ENCODE results near the gene DTNBP1.

DTNBP1 gene

GRCh38 chr6:15536198-15536955, 126.5 kb downstream of the DTNBP1 start:
- H3K36me3 ChIP-seq (ENCODE audit: insufficient read depth, low read length): peaks cover under 1% of the 10 kb centered on the region
- H3K4me1 ChIP-seq (ENCODE audit: insufficient read depth, low read length): peaks cover 8% of the 10 kb centered on the region
- no peak overlapping the region for H3K4me3 ChIP-seq (ENCODE audit: low read depth in 1 of 2, low read length in 2 of 2)
- H3K27ac ChIP-seq (ENCODE audit: low read depth, low read length): no peak overlapping the region
- no peaks in the 10 kb centered on the region for H3K27me3 ChIP-seq (ENCODE audit: control insufficient read depth in 1 of 2, insufficient read depth in 2 of 2, low read length in 2 of 2)
- no peak overlapping the region for H3K9ac ChIP-seq (ENCODE audit: low read length)
- no peaks in the 10 kb centered on the region for H3K9me3 ChIP-seq (ENCODE audit: low read length)

GRCh38 chr6:15535495-15536197, 127.2 kb downstream of the DTNBP1 start:
- Histone ChIP-seq H3K9me3 (ENCODE audit: low read length) (no peaks in the 10 kb centered on the region), H3K27ac (ENCODE audit: low read depth, low read length) (no peak overlapping the region), H3K27me3 (ENCODE audit: control insufficient read depth in 1 of 2, insufficient read depth in 2 of 2, low read length in 2 of 2) (no peaks in the 10 kb centered on the region), H3K36me3 (ENCODE audit: insufficient read depth, low read length) (peaks cover 8% of the 10 kb centered on the region), H3K9ac (ENCODE audit: low read length) (no peak overlapping the region), H3K4me1 (ENCODE audit: insufficient read depth, low read length) (peaks cover 8% of the 10 kb centered on the region), H3K4me3 (ENCODE audit: low read depth in 1 of 2, low read length in 2 of 2) (no peak overlapping the region)

GRCh38 chr6:15534974-15535373, 127.9 kb downstream of the DTNBP1 start:
- Histone ChIP-seq H3K27me3 (ENCODE audit: control insufficient read depth in 1 of 2, insufficient read depth in 2 of 2, low read length in 2 of 2) (no peaks in the 10 kb centered on the region), H3K9me3 (ENCODE audit: low read length) (no peaks in the 10 kb centered on the region), H3K4me3 (ENCODE audit: low read depth in 1 of 2, low read length in 2 of 2) (no peak overlapping the region), H3K36me3 (ENCODE audit: insufficient read depth, low read length) (peaks cover 12% of the 10 kb centered on the region), H3K4me1 (ENCODE audit: insufficient read depth, low read length) (peaks cover 8% of the 10 kb centered on the region), H3K9ac (ENCODE audit: low read length) (no peak overlapping the region), H3K27ac (ENCODE audit: low read depth, low read length) (no peak overlapping the region)

- Histone ChIP-seq H3K9me3 (ENCODE audit: low read length) (no peaks in the 10 kb centered on the region), H3K27ac (ENCODE audit: low read depth, low read length) (no peak overlapping the region), H3K4me1 (ENCODE audit: insufficient read depth, low read length) (peaks cover 8% of the 10 kb centered on the region), H3K27me3 (ENCODE audit: control insufficient read depth in 1 of 2, insufficient read depth in 2 of 2, low read length in 2 of 2) (no peaks in the 10 kb centered on the region), H3K9ac (ENCODE audit: low read length) (no peak overlapping the region), H3K36me3 (ENCODE audit: insufficient read depth, low read length) (peaks cover 12% of the 10 kb centered on the region), H3K4me3 (ENCODE audit: low read depth in 1 of 2, low read length in 2 of 2) (no peak overlapping the region)
Observed at GRCh38 chr6:15533379-15534026, 129.3 kb downstream of the DTNBP1 start.

GRCh38 chr6:15531973-15532372, 130.9 kb downstream of the DTNBP1 start:
- Histone ChIP-seq H3K36me3 (ENCODE audit: insufficient read depth, low read length) (peaks cover 12% of the 10 kb centered on the region), H3K9me3 (ENCODE audit: low read length) (no peaks in the 10 kb centered on the region), H3K9ac (ENCODE audit: low read length) (no peak overlapping the region)

GRCh38 chr6:15530411-15530810, 132.4 kb downstream of the DTNBP1 start:
- Histone ChIP-seq H3K4me1 (ENCODE audit: insufficient read depth, low read length) (no peaks in the 10 kb centered on the region), H3K27me3 (ENCODE audit: control insufficient read depth in 1 of 2, insufficient read depth in 2 of 2, low read length in 2 of 2) (no peaks in the 10 kb centered on the region), H3K36me3 (ENCODE audit: insufficient read depth, low read length) (peaks cover 12% of the 10 kb centered on the region), H3K9me3 (ENCODE audit: low read length) (no peaks in the 10 kb centered on the region), H3K4me3 (ENCODE audit: low read depth in 1 of 2, low read length in 2 of 2) (no peak overlapping the region), H3K9ac (ENCODE audit: low read length) (no peak overlapping the region), H3K27ac (ENCODE audit: low read depth, low read length) (no peak overlapping the region)

More at GRCh38 chr6:15531973-15532372, 130.9 kb downstream of the DTNBP1 start:
- Histone ChIP-seq H3K4me1 (ENCODE audit: insufficient read depth, low read length) (peaks cover 8% of the 10 kb centered on the region), H3K27me3 (ENCODE audit: control insufficient read depth in 1 of 2, insufficient read depth in 2 of 2, low read length in 2 of 2) (no peaks in the 10 kb centered on the region), H3K27ac (ENCODE audit: low read depth, low read length) (no peak overlapping the region), H3K4me3 (ENCODE audit: low read depth in 1 of 2, low read length in 2 of 2) (no peak overlapping the region)

- no peaks in the 10 kb centered on the region for H3K9me3 ChIP-seq (ENCODE audit: low read length)
- H3K36me3 ChIP-seq (ENCODE audit: insufficient read depth, low read length): peaks cover 19% of the 10 kb centered on the region
- H3K9ac ChIP-seq (ENCODE audit: low read length): no peak overlapping the region
- H3K27me3 ChIP-seq (ENCODE audit: control insufficient read depth in 1 of 2, insufficient read depth in 2 of 2, low read length in 2 of 2): no peaks in the 10 kb centered on the region
- no peak overlapping the region for H3K27ac ChIP-seq (ENCODE audit: low read depth, low read length)
- H3K4me1 ChIP-seq (ENCODE audit: insufficient read depth, low read length): no peaks in the 10 kb centered on the region
- H3K4me3 ChIP-seq (ENCODE audit: low read depth in 1 of 2, low read length in 2 of 2): no peak overlapping the region
Observed at GRCh38 chr6:15528870-15529269, 134.0 kb downstream of the DTNBP1 start.

GRCh38 chr6:15527838-15528617, 134.8 kb downstream of the DTNBP1 start:
- Histone ChIP-seq H3K4me3 (ENCODE audit: low read depth in 1 of 2, low read length in 2 of 2) (no peak overlapping the region), H3K4me1 (ENCODE audit: insufficient read depth, low read length) (no peaks in the 10 kb centered on the region), H3K9me3 (ENCODE audit: low read length) (no peaks in the 10 kb centered on the region), H3K9ac (ENCODE audit: low read length) (no peak overlapping the region), H3K27me3 (ENCODE audit: control insufficient read depth in 1 of 2, insufficient read depth in 2 of 2, low read length in 2 of 2) (no peaks in the 10 kb centered on the region), H3K36me3 (ENCODE audit: insufficient read depth, low read length) (peaks cover 26% of the 10 kb centered on the region), H3K27ac (ENCODE audit: low read depth, low read length) (no peak overlapping the region)

- H3K36me3 ChIP-seq (ENCODE audit: insufficient read depth, low read length): peaks cover 30% of the 10 kb centered on the region
- peaks cover 13% of the 10 kb centered on the region for H3K4me1 ChIP-seq (ENCODE audit: insufficient read depth, low read length)
- H3K27me3 ChIP-seq (ENCODE audit: control insufficient read depth in 1 of 2, insufficient read depth in 2 of 2, low read length in 2 of 2): no peaks in the 10 kb centered on the region
- no peak overlapping the region for H3K9ac ChIP-seq (ENCODE audit: low read length)
- H3K9me3 ChIP-seq (ENCODE audit: low read length): no peaks in the 10 kb centered on the region
- no peak overlapping the region for H3K4me3 ChIP-seq (ENCODE audit: low read depth in 1 of 2, low read length in 2 of 2)
- no peak overlapping the region for H3K27ac ChIP-seq (ENCODE audit: low read depth, low read length)
Observed at GRCh38 chr6:15526212-15526701, 136.6 kb downstream of the DTNBP1 start.

- H3K27me3 ChIP-seq (ENCODE audit: control insufficient read depth in 1 of 2, insufficient read depth in 2 of 2, low read length in 2 of 2): no peaks in the 10 kb centered on the region
- no peak overlapping the region for H3K9ac ChIP-seq (ENCODE audit: low read length)
- no peaks in the 10 kb centered on the region for H3K9me3 ChIP-seq (ENCODE audit: low read length)
- H3K27ac ChIP-seq (ENCODE audit: low read depth, low read length): no peak overlapping the region
- peaks cover 13% of the 10 kb centered on the region for H3K4me1 ChIP-seq (ENCODE audit: insufficient read depth, low read length)
- H3K4me3 ChIP-seq (ENCODE audit: low read depth in 1 of 2, low read length in 2 of 2): no peak overlapping the region
- peaks cover 21% of the 10 kb centered on the region for H3K36me3 ChIP-seq (ENCODE audit: insufficient read depth, low read length)
Observed at GRCh38 chr6:15524861-15525401, 137.9 kb downstream of the DTNBP1 start.
